HG02973 (cell line): ENCODE measurements around the gene IAPP.
"Not testable (repeated sequence)": the region's sequence is repeated elsewhere in the genome, so short reads cannot be mapped to it uniquely, and the experiment has no call there.

ENCODE experiments used
- ATAC-seq: cut with Tn5 transposase; IDR thresholded peaks from one replicate; pipeline ENCODE4 v1.9.1; 2021; ENCODE audit warnings: moderate library complexity; ENCODE audit not compliant: unreplicated experiment

Gene IAPP

GRCh38 chr12:21372602-21373001 lies at the start of gene IAPP:
IAPP (plus strand) TSS chr12:21372902; CDS start chr12:21373352, 450 bp downstream.
- no peak for ATAC-seq

- no peak for ATAC-seq
Observed at GRCh38 chr12:21323736-21324135, 49.0 kb upstream of the IAPP start.

- ATAC-seq: no peak
Observed at GRCh38 chr12:21324551-21324950, 48.2 kb upstream of the IAPP start.

- no peak for ATAC-seq
Observed at GRCh38 chr12:21328578-21328977, 44.1 kb upstream of the IAPP start.

GRCh38 chr12:21330682-21331253 lies 41.9 kb upstream of the IAPP start:
- no peak for ATAC-seq

- no peak for ATAC-seq
Observed at GRCh38 chr12:21334771-21335325, 37.9 kb upstream of the IAPP start, which contains the start of gene SLCO1A2. SLCO1A2 (minus strand) TSS chr12:21334917; CDS start chr12:21334647, 270 bp downstream.

GRCh38 chr12:21336656-21337055 lies 36.0 kb upstream of the IAPP start:
- no peak for ATAC-seq

- ATAC-seq: no peak
Observed at GRCh38 chr12:21337453-21337852, 35.2 kb upstream of the IAPP start.

- no peak for ATAC-seq
Observed at GRCh38 chr12:21337959-21338744, 34.5 kb upstream of the IAPP start.

GRCh38 chr12:21339921-21340320 lies 32.8 kb upstream of the IAPP start:
- no peak for ATAC-seq

- ATAC-seq: no peak
Observed at GRCh38 chr12:21340403-21340802, 32.3 kb upstream of the IAPP start.

- no peak for ATAC-seq
Observed at GRCh38 chr12:21341769-21342168, 30.9 kb upstream of the IAPP start.

GRCh38 chr12:21343636-21344035 lies 29.1 kb upstream of the IAPP start:
- no peak for ATAC-seq

- ATAC-seq: no peak
Observed at GRCh38 chr12:21346542-21347205, 26.0 kb upstream of the IAPP start.

GRCh38 chr12:21350975-21351374 lies 21.7 kb upstream of the IAPP start:
- ATAC-seq: no peak

- no peak for ATAC-seq
Observed at GRCh38 chr12:21353487-21353886, 19.2 kb upstream of the IAPP start.

GRCh38 chr12:21353948-21354347 lies 18.8 kb upstream of the IAPP start:
- no peak for ATAC-seq

GRCh38 chr12:21354641-21355040 lies 18.1 kb upstream of the IAPP start:
- ATAC-seq: no peak

GRCh38 chr12:21360632-21361031 lies 12.1 kb upstream of the IAPP start:
- not testable (repeated sequence) for ATAC-seq

GRCh38 chr12:21369141-21369980 lies 3.3 kb upstream of the IAPP start:
- ATAC-seq: no peak
